Omental fat pad (tissue), 4 donors: Measurements from ENCODE around the gene CBFA2T2. TPM values are rescaled to one million over a fixed set of nuclear protein-coding genes. Genes with fewer than 3 reads are reported as not detected.

Source experiments
- ATAC-seq: fragments of 150-250 bp; one replicate; pipeline ENCODE4 v1.9.1; 2016; ENCODE audit warnings: mild to moderate bottlenecking, moderate library complexity; ENCODE audit not compliant: low FRiP score
- DNase-seq: peaks from one replicate; pipeline ENCODE4 v3.0.0-alpha.2; 2019; ENCODE audit warnings: low spot score
- total RNA-seq, 4 donors: library from RNA; depleted of rRNA; stranded (reverse); fragments of >200 nt; gene quantifications; one replicate each; pipeline ENCODE4 v1.1.0, GENCODE V29; 2016
- TF ChIP-seq, protein P1 (sequence below), 3 donors: fragments of 450-650 bp; IDR thresholded peaks; one replicate each; pipeline ENCODE4 v1.5.1; 2016 to 2017; ENCODE audit warnings: antibody characterized with exemption in 3 of 3, mild to moderate bottlenecking in 3 of 3, moderate library complexity in 2 of 3

Gene CBFA2T2
- total RNA-seq, 4 donors from 2014 or later, result 5.8 to 11.8 (median 10.0) TPM

DNA sequence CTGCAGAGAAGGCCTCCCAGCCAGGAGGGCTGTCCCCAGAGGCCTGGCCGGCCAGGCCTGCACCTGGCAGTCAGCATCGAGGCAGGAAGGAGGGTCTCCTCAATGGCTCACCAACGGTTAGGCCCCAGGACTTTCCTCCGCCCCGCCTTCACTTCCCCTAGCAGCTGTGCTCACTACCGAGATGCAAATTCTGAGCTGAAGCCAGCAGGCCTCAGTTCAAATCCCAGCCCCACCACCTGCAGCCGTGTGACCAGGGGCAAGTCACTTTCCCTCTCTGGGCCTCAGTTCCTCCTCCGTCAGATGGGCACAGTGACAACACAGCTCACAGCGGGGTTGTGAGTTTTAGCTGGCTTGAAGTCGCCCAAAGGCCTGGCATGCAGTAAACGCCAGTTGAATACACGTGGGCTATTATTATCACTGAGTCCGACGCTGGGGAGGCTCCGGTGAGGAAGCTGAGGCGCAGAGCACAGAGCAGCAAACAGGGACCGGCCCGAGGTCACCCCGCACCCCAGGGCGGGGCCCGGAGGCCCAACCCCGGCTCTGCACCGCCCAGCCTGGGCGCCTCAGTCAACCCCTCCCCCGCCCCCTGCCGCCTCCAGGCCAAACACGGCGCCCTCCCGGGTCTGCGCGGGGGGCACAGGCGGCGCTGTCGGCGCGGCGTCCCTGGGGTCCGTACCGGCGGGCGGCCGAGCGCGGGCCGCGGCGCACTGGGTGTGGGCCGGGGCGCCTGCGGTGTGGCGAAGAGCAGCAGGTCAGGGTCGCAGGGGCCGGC lies 195.6 kb downstream of the CBFA2T2 start:
- no peak for DNase-seq
- TF ChIP-seq, protein P1, sequence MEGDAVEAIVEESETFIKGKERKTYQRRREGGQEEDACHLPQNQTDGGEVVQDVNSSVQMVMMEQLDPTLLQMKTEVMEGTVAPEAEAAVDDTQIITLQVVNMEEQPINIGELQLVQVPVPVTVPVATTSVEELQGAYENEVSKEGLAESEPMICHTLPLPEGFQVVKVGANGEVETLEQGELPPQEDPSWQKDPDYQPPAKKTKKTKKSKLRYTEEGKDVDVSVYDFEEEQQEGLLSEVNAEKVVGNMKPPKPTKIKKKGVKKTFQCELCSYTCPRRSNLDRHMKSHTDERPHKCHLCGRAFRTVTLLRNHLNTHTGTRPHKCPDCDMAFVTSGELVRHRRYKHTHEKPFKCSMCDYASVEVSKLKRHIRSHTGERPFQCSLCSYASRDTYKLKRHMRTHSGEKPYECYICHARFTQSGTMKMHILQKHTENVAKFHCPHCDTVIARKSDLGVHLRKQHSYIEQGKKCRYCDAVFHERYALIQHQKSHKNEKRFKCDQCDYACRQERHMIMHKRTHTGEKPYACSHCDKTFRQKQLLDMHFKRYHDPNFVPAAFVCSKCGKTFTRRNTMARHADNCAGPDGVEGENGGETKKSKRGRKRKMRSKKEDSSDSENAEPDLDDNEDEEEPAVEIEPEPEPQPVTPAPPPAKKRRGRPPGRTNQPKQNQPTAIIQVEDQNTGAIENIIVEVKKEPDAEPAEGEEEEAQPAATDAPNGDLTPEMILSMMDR (IDR thresholded peaks at IDR 0.05), result no peak
- peak; percentile 12 for ATAC-seq

DNA sequence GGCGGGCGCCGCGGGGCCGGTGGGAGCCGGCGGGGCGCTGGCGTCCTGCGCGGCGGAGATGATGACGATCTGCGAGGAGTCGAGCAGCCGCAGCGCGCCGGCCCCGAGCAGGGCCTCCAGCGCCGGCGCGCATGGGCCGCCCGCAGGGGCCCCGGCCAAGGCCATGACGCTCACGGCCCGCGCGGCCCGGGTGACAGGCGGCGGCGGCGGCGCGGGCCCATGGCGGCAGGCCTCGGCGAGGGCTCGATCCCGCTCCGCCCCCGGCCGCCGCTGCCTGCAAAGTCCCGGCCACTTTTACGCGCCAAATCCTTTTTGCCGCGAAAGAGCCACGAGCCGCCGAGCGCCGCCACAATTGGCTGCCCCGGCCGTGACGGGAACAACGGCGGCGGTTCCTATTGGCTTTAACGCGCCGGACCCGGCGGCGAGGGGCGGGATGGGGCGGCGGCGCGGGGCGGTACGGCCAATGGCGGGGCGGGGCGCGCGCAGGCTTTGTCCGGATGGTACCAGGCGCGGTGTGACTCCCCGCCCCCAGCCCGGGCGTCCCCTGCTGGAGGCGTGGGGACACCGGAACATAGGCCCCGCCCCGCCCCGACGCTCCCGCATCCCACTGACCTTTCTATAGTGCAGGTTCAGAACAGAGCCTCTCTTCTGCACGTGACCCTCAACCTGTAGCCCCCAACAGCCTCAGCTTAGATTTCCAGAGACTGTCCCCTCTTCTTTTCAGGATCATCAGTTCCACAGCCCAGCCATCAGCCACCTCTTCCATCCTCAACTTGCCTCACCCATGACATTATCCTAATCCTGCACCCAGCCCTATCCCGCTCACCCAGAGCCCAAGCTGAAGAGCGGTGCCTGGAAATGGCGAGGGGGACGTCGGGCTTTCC lies 196.4 kb downstream of the CBFA2T2 start, which contains the start of gene E2F1:
Gene E2F1, minus strand, starts transcription at position 286 of the 884 bp plus-strand sequence. Its CDS starts 121 bp downstream, at position 165.
- DNase-seq, result peak; percentile 81
- ATAC-seq, result peak; percentile 94
- TF ChIP-seq, protein P1 (IDR thresholded peaks at IDR 0.05), result no peak

DNA sequence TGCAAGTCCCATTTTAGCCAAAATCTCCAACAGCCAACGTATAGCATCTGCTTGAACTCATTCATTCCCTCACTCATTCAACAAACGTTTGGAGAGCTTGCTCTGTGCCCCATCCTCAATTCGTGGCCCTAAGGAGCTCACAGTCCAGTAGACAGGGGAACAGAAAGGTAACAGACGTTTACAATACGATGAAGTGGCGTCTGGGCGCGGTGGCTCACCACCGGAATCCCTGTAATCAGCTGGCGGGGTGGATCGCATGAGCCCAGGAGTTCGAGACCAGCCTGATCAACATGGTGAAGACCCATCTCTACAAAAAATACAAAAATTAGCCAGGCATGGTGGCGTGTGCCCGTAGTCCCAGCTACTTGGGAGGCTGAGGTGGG lies 197.1 kb downstream of the CBFA2T2 start:
- ATAC-seq, result no peak
- TF ChIP-seq, protein P1 (IDR thresholded peaks at IDR 0.05), result no peak
- DNase-seq, result no peak

DNA sequence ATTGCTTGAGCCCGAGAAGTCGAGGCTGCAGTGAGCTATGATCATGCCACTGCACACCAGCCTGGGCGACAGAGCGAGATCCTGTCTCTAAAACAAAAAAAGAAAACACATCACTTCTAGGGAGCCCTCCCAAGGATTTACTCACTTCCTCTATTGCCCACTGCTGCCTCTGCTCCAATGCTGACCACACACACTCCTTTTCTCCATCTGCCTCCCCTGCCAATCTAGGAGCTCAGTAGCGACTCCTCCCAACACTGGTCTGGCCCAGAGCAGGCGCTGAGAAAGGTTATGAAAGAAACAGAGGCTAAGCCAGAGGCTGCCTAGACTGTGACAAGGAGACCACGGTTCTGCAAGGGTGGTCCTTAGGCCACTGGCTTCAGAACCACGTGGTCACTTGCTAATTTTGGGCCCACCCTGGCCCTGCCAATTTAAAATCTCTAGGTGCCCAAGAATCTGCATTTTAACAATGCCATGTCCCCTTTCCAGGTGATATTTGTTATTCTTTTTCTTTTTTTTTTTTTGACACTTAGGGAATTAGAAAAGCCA lies 197.5 kb downstream of the CBFA2T2 start:
- DNase-seq (no peak), ATAC-seq (peak; percentile 27)
- TF ChIP-seq, protein P1 (IDR thresholded peaks at IDR 0.05), result no peak

DNA sequence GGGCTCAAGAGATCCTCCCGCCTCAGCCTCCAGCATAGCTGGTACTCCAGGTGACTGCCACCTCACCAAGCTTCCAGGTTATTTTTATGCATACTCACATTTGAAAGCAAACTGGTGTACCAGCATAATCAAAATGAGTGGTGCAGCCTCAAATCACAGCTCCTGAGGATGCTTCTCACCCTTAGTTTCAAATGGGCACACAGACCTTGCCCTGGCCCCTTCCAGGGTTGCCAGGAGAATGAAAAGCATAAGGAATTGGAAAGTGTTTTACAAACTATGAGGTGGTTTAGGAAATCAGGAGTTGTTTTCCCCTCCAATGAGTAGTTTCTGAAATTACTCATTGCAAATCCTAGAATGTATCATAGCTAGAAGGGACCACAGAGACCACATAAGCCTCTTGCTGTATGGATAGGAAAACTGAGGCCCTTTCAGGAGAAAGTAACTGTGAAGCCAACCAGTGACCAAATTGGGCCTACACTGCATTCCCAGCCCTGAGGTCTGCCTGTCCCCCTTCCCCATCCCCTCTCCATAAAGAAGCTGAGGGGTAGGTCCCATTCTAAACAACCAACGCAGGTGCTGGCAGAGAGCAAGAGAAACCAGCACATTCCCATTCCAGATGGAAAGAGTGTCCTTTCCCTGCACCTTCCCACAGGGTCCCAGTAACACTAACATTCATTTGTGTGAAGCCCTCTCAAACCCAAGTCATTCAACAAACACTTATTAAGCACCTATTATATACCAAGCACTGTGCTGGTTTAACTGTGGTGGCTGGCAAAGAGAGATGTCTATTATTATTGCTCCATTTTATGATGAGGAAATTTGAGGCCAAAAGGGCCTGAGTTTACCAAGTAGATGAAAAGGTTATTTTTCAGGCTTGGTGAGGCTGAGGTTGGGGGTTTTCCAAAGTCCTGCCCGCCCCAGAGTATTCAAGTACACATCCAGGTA lies 198.4 kb downstream of the CBFA2T2 start:
- TF ChIP-seq, protein P1 (IDR thresholded peaks at IDR 0.05), result no peak
- DNase-seq (no peak), ATAC-seq (no peak)

DNA sequence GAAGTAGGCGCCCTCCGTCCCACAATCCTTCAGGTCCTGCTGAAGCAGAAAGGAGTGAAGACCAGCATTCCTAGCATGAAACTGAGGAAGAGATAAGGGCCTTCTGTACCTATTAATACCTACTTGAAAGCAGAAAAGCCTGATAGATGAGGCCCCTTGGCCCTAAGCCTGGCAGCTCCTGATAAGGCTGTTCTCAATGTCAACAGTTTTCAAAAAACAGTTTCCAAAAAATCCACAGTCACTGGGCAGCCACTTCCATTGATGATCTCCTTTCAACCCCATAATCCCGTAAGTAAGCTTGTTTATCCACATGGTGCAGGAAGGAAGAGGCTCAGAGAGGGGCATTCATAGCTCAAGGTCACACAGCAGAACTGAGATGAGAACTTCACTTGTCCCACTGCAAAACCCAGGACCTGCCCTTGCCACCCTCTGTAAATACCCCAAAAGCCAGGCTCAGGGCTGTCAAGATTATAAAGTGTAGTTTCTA lies 199.1 kb downstream of the CBFA2T2 start:
- DNase-seq, result no peak
- ATAC-seq, result no peak
- TF ChIP-seq, protein P1 (IDR thresholded peaks at IDR 0.05), result no peak
